Natural killer cell (primary cell): Measurements from ENCODE around the gene VIPR2. TPM values are rescaled to one million over a fixed set of nuclear protein-coding genes. Genes with fewer than 3 reads are reported as not detected.
A peak's percentile ranks its signal among the peaks of the same experiment; 100 is the strongest.

Experiments used
- ATAC-seq, 3 donors: fragments of 150-1000 bp in 2 of 3; fragments of 200-7000 bp in 1 of 3; cut with Tn5 transposase; 1 replicate in 1 of 3; 2 replicates in 2 of 3; pipeline ENCODE4 v1.10.0; 2021; ENCODE audit warnings: mild to moderate bottlenecking in 2 of 3, moderate library complexity in 2 of 3
- DNase-seq, 2 donors: peaks; one replicate each; pipeline versions ENCODE4 v3.0.0 to v3.0.0-alpha.2; 2013 to 2021; ENCODE audit warnings: mixed read lengths in 1 of 2
- H3K27ac ChIP-seq: one replicate; pipeline ENCODE4 v1.5.1; 2013; ENCODE audit warnings: mild to moderate bottlenecking, low read length
- H3K27me3 ChIP-seq: one replicate; pipeline ENCODE4 v1.6.1; 2013; ENCODE audit warnings: low read length; ENCODE audit not compliant: control insufficient read depth, insufficient read depth
- H3K36me3 ChIP-seq: one replicate; pipeline ENCODE4 v1.6.1; 2013; ENCODE audit warnings: low read length; ENCODE audit not compliant: control insufficient read depth, insufficient read depth
- H3K4me1 ChIP-seq: one replicate; pipeline ENCODE4 v1.6.1; 2013; ENCODE audit warnings: low read length; ENCODE audit not compliant: control insufficient read depth, insufficient read depth
- H3K4me3 ChIP-seq: one replicate; pipeline ENCODE4 v1.5.1; 2013; ENCODE audit warnings: low read length
- H3K9me3 ChIP-seq: one replicate; pipeline ENCODE4 v1.6.1; 2013; ENCODE audit warnings: low read length; ENCODE audit not compliant: control insufficient read depth, insufficient read depth
- H3K27ac Mint-ChIP-seq, 2 donors: one replicate each; pipeline ENCODE4 v1.8.0; 2022; ENCODE audit warnings: mild to moderate bottlenecking in 2 of 2, mixed read lengths in 2 of 2, moderate library complexity in 1 of 2
- H3K27me3 Mint-ChIP-seq, 2 donors: one replicate each; pipeline ENCODE4 v1.8.0; 2022; ENCODE audit warnings: low read depth in 2 of 2, mixed read lengths in 2 of 2
- H3K36me3 Mint-ChIP-seq: one replicate; pipeline ENCODE4 v1.8.0; 2022; ENCODE audit warnings: mixed read lengths
- H3K4me1 Mint-ChIP-seq, 2 donors: one replicate each; pipeline ENCODE4 v1.8.0; 2022; ENCODE audit warnings: mixed read lengths in 2 of 2
- H3K4me3 Mint-ChIP-seq: one replicate; pipeline ENCODE4 v1.8.0; 2022; ENCODE audit warnings: mild to moderate bottlenecking, moderate library complexity, mixed read lengths
- H3K9me3 Mint-ChIP-seq, 2 donors: one replicate each; pipeline ENCODE4 v1.8.0; 2022; ENCODE audit warnings: mixed read lengths in 2 of 2
- WGBS: methylation state at CpG from one replicate; pipeline ENCODE4 v1.1.7; 2013; ENCODE audit warnings: missing lambda C conversion rate; ENCODE audit not compliant: insufficient coverage; 5-methylcytosine and 5-hydroxymethylcytosine counted together
- intact Hi-C: fragments of 100-400 bp; cut with micrococcal nuclease; formaldehyde crosslinking; loops from one replicate; pipeline ENCODE4 v1.14.2; 2022
- total RNA-seq, 4 donors: library from RNA; stranded (reverse); fragments of 120-200 nt in 1 of 4; gene quantifications; one replicate each; pipeline versions ENCODE4 v1.2.3 to v1.2.4, GENCODE V29; 2013 to 2022
- TF ChIP-seq, protein P1 (sequence below): fragments of 200-600 bp; IDR thresholded peaks from one replicate; pipeline ENCODE4 v1.8.0; 2022; ENCODE audit warnings: antibody characterized with exemption

The VIPR2 gene
- total RNA-seq, 3 donors from 2014 or later (not counting 1 experiment from before 2014, with no cell fraction given), result 2.2 to 4.9 (median 4.7) TPM

DNA sequence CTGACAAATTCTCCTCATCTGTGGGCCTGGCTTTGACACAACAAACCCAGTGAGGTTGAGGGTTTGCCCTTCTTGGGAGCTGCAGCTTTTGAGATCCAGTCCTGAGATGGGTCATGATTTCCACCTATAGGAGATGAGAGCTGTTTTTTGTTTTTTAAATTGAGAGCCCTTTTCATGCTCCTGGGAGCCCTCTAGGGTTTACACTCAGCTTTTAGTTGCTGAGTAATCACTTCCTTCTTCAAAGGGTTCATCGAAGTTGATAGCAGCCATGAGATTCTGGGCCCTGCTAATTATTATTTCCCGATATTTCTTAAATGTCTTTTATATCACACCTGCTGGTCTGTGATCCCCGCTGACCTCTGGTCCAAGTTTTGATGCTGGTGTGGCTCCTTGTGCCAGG, 47.3 kb upstream of the VIPR2 start:
- 57% methylated on average over 3 of the region's 3 CpGs for WGBS
- Mint-ChIP-seq H3K9me3 (no peaks in the 10 kb centered on the region), H3K27me3 (no peaks in the 10 kb centered on the region), H3K4me3 (no peak overlapping the region), H3K27ac (peak overlapping the region; percentile 53 to 59), H3K36me3 (peaks cover 12% of the 10 kb centered on the region), H3K4me1 (peaks cover 41 to 52% of the 10 kb centered on the region in 2 donors)
- intact Hi-C loops, result no loop called here
- H3K4me3 ChIP-seq, result no peak overlapping the region
- TF ChIP-seq, protein P1, sequence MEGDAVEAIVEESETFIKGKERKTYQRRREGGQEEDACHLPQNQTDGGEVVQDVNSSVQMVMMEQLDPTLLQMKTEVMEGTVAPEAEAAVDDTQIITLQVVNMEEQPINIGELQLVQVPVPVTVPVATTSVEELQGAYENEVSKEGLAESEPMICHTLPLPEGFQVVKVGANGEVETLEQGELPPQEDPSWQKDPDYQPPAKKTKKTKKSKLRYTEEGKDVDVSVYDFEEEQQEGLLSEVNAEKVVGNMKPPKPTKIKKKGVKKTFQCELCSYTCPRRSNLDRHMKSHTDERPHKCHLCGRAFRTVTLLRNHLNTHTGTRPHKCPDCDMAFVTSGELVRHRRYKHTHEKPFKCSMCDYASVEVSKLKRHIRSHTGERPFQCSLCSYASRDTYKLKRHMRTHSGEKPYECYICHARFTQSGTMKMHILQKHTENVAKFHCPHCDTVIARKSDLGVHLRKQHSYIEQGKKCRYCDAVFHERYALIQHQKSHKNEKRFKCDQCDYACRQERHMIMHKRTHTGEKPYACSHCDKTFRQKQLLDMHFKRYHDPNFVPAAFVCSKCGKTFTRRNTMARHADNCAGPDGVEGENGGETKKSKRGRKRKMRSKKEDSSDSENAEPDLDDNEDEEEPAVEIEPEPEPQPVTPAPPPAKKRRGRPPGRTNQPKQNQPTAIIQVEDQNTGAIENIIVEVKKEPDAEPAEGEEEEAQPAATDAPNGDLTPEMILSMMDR, result no peak
- H3K36me3 ChIP-seq, result no peaks in the 10 kb centered on the region
- no peaks in the 10 kb centered on the region for H3K27me3 ChIP-seq
- no peak for DNase-seq
- ATAC-seq, result peak in 1 of 3 donors; percentile 21
- peaks cover 54% of the 10 kb centered on the region for H3K4me1 ChIP-seq
- no peak overlapping the region for H3K27ac ChIP-seq
- H3K9me3 ChIP-seq, result no peaks in the 10 kb centered on the region

- Histone ChIP-seq H3K36me3 (no peaks in the 10 kb centered on the region), H3K4me1 (peaks cover 46% of the 10 kb centered on the region), H3K27me3 (no peaks in the 10 kb centered on the region), H3K27ac (no peak overlapping the region), H3K4me3 (no peak overlapping the region), H3K9me3 (no peaks in the 10 kb centered on the region)
- peaks cover 12% of the 10 kb centered on the region for H3K36me3 Mint-ChIP-seq
- 91% methylated on average over 11 of the region's 11 CpGs for WGBS
- ATAC-seq, result no peak
- DNase-seq, result no peak
- peaks cover 0 to 4% of the 10 kb centered on the region in 2 donors for H3K9me3 Mint-ChIP-seq
- peaks cover 34 to 45% of the 10 kb centered on the region in 2 donors for H3K4me1 Mint-ChIP-seq
- TF ChIP-seq, protein P1, result no peak
- no peak overlapping the region for H3K4me3 Mint-ChIP-seq
- intact Hi-C loops, result no loop called here
- H3K27ac Mint-ChIP-seq, result no peak overlapping the region
- H3K27me3 Mint-ChIP-seq, result no peaks in the 10 kb centered on the region
Measured at GRCh38 chr7:159191236-159191635, 46.6 kb upstream of the VIPR2 start.

DNA sequence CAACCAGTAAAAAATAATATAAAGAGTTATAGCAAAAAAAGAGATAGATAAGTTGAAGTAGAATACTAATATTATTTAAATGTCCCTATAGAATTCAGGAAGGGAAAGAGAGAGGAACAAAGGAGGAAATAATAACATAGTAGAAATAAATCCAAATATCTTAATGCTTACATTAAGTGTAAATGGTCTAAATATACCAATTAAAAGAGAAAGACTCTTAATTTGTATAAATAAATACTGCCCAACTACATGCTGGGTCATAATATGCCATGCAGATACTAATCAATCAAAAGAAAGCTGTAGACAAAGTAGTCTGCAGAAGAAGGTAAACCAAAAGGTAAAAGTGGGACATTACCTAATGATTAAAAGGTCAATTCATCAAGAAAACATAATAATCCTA, 43.3 kb upstream of the VIPR2 start:
- peaks cover 17 to 19% of the 10 kb centered on the region in 2 donors for H3K4me1 Mint-ChIP-seq
- peaks cover 7% of the 10 kb centered on the region for H3K36me3 Mint-ChIP-seq
- intact Hi-C loops, result no loop called here
- no peak for ATAC-seq
- Histone ChIP-seq H3K4me1 (peaks cover 16% of the 10 kb centered on the region), H3K9me3 (no peaks in the 10 kb centered on the region), H3K27me3 (no peaks in the 10 kb centered on the region), H3K4me3 (no peak overlapping the region), H3K36me3 (no peaks in the 10 kb centered on the region), H3K27ac (no peak overlapping the region)
- H3K4me3 Mint-ChIP-seq, result no peak overlapping the region
- DNase-seq, result no peak
- TF ChIP-seq, protein P1, result no peak
- no peak overlapping the region for H3K27ac Mint-ChIP-seq
- H3K27me3 Mint-ChIP-seq, result peaks cover 0 to 5% of the 10 kb centered on the region in 2 donors
- H3K9me3 Mint-ChIP-seq, result peaks cover 0 to 4% of the 10 kb centered on the region in 2 donors

GRCh38 chr7:159179241-159179640, 34.6 kb upstream of the VIPR2 start:
- 95% methylated on average over 6 of the region's 6 CpGs for WGBS
- Histone ChIP-seq H3K9me3 (peaks cover 22% of the 10 kb centered on the region), H3K4me3 (no peak overlapping the region), H3K4me1 (peaks cover 15% of the 10 kb centered on the region), H3K36me3 (no peaks in the 10 kb centered on the region), H3K27ac (no peak overlapping the region), H3K27me3 (no peaks in the 10 kb centered on the region)
- TF ChIP-seq, protein P1, result no peak
- H3K9me3 Mint-ChIP-seq, result peaks cover 7 to 11% of the 10 kb centered on the region in 2 donors
- H3K4me1 Mint-ChIP-seq, result peaks cover 25 to 31% of the 10 kb centered on the region in 2 donors
- H3K4me3 Mint-ChIP-seq, result no peak overlapping the region
- H3K36me3 Mint-ChIP-seq, result peaks cover 5% of the 10 kb centered on the region
- H3K27me3 Mint-ChIP-seq, result peaks cover 0 to 14% of the 10 kb centered on the region in 2 donors
- ATAC-seq, result no peak
- intact Hi-C loops, result no loop called here
- DNase-seq, result no peak
- H3K27ac Mint-ChIP-seq, result no peak overlapping the region
